K562 (cell line): Measurements from ENCODE around the gene TRMT1L. TPM values are rescaled to one million over a fixed set of nuclear protein-coding genes. Genes with fewer than 3 reads are reported as not detected.

Experiments
- EGR1 ChIP-seq: fragments of 450-650 bp; conservative IDR thresholded peaks from 2 replicates; pipeline ENCODE4 v1.6.1; 2017; ENCODE audit warnings: mild to moderate bottlenecking
- HIVEP1 ChIP-seq: fragments of 250-450 bp; sonication (Bioruptor Pico); IDR thresholded peaks from 2 replicates; pipeline ENCODE4 v1.4.0; 2020; ENCODE audit warnings: mild to moderate bottlenecking
- MTA2 ChIP-seq: fragments of 450-650 bp; IDR thresholded peaks from 2 replicates; pipeline ENCODE4 v1.6.1; 2016; ENCODE audit warnings: low read depth
- NONO ChIP-seq, 2 experiments: fragments of 200-400 bp in 1 of 2; fragments of 450-650 bp in 1 of 2; formaldehyde crosslinking in 1 of 2; IDR thresholded peaks; 2 replicates each; pipeline ENCODE4 v1.6.1; 2017; ENCODE audit warnings: low read depth in 2 of 2, mild to moderate bottlenecking in 2 of 2, moderate library complexity in 2 of 2, low read length in 1 of 2
- SPI1 ChIP-seq: IDR thresholded peaks from 2 replicates; pipeline ENCODE4 v1.6.1; 2011; ENCODE audit warnings: low read depth, low read length, control low read depth, borderline replicate concordance
- TAF15 ChIP-seq: fragments of 200-400 bp; formaldehyde crosslinking; IDR thresholded peaks from 2 replicates; pipeline ENCODE4 v1.6.1; 2017; ENCODE audit warnings: mild to moderate bottlenecking, low read depth, low read length, moderate library complexity
- TCF3 ChIP-seq: sonication (generic); formaldehyde crosslinking; IDR thresholded peaks from 2 replicates; pipeline ENCODE4 v1.4.0; 2020; ENCODE audit warnings: mild to moderate bottlenecking, missing genetic modification reagents
- TEAD2 ChIP-seq: fragments of 450-650 bp; IDR thresholded peaks from 2 replicates; pipeline ENCODE4 v1.6.1; 2016; ENCODE audit warnings: missing genetic modification characterization, control low read depth, missing compliant biosample characterization
- ZNF165 ChIP-seq: fragments of 250-450 bp; sonication (Bioruptor Pico); IDR thresholded peaks from 2 replicates; pipeline ENCODE4 v1.4.0; 2020; ENCODE audit warnings: borderline replicate concordance
- ZNF23 ChIP-seq: fragments of 250-450 bp; sonication (Bioruptor Pico); IDR thresholded peaks from 2 replicates; pipeline ENCODE4 v1.4.0; 2020; ENCODE audit warnings: mild to moderate bottlenecking
- polyA plus RNA-seq, 8 experiments: library from polyadenylated mRNA; depleted of rRNA in 4 of 8; stranded (reverse) in 5 of 8; unstranded in 3 of 8; fragments of >200 nt; fragmentation: Nextera tagmentation in 2 of 8; fragmentation: Illumina TruSeq in 1 of 8; extraction: Ambion mirVana in 2 of 8; extraction: Trizol in 1 of 8; gene quantifications; 2 replicates each; pipeline versions ENCODE4 v1.2.1 to v1.2.3, GENCODE V29; 2011 to 2014; ENCODE audit warnings: inconsistent platforms in 1 of 8, missing spikeins in 1 of 8
- total RNA-seq, 7 experiments: library from RNA; depleted of rRNA in 6 of 7; stranded (reverse); fragments of >200 nt in 6 of 7; fragmentation: Illumina TruSeq in 2 of 7; extraction: Trizol in 2 of 7; gene quantifications; 2 replicates each; pipeline versions ENCODE4 v1.2.1 to v1.2.3, GENCODE V29; 2011 to 2021; ENCODE audit warnings: low replicate concordance in 1 of 7
- TF ChIP-seq, protein P1 (sequence below): sonication (generic); formaldehyde crosslinking; IDR thresholded peaks from 2 replicates; pipeline ENCODE4 v1.8.0; 2023; ENCODE audit warnings: missing genetic modification reagents, mild to moderate bottlenecking, borderline replicate concordance
- TF ChIP-seq, protein P2 (sequence below): fragments of 450-650 bp; IDR thresholded peaks from 2 replicates; pipeline ENCODE4 v1.6.1; 2016; ENCODE audit warnings: mild to moderate bottlenecking, moderate library complexity

The TRMT1L gene
- total and polyA plus RNA-seq, 9 of the 15 experiments (the other 6 are each of a cell fraction or from before 2014, with no cell fraction given) = 6.4 to 88.9 (median 32.9) TPM

DNA sequence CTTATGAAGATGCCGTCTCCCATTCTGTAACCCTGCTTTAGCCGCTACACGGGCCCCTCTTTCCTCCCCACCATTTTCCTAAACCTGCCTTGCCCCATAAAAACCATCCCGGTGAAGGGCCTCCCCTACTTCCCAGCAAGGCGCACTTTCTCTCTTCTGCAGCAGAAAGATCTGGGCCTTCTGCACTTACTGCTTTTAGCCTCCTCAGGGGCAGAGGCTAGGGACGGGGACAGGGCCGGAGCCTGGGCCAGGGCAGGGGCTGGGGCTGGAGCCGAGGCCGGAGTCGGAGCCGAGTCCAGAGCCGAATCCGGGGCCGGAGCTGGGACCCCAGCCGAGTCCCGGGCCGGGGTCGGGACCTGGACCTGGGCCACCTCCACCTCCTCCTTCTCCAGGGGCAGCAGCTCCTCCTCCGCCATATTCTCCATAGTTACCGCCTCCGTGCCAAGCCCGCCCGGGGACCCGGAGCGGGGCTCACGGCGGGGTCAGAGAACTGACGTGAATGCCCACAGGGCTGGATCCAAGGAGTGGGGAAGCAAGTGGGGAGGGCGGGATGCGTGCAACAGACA is 382 bp downstream of the TRMT1L start (continued):
- TF ChIP-seq, protein P1, sequence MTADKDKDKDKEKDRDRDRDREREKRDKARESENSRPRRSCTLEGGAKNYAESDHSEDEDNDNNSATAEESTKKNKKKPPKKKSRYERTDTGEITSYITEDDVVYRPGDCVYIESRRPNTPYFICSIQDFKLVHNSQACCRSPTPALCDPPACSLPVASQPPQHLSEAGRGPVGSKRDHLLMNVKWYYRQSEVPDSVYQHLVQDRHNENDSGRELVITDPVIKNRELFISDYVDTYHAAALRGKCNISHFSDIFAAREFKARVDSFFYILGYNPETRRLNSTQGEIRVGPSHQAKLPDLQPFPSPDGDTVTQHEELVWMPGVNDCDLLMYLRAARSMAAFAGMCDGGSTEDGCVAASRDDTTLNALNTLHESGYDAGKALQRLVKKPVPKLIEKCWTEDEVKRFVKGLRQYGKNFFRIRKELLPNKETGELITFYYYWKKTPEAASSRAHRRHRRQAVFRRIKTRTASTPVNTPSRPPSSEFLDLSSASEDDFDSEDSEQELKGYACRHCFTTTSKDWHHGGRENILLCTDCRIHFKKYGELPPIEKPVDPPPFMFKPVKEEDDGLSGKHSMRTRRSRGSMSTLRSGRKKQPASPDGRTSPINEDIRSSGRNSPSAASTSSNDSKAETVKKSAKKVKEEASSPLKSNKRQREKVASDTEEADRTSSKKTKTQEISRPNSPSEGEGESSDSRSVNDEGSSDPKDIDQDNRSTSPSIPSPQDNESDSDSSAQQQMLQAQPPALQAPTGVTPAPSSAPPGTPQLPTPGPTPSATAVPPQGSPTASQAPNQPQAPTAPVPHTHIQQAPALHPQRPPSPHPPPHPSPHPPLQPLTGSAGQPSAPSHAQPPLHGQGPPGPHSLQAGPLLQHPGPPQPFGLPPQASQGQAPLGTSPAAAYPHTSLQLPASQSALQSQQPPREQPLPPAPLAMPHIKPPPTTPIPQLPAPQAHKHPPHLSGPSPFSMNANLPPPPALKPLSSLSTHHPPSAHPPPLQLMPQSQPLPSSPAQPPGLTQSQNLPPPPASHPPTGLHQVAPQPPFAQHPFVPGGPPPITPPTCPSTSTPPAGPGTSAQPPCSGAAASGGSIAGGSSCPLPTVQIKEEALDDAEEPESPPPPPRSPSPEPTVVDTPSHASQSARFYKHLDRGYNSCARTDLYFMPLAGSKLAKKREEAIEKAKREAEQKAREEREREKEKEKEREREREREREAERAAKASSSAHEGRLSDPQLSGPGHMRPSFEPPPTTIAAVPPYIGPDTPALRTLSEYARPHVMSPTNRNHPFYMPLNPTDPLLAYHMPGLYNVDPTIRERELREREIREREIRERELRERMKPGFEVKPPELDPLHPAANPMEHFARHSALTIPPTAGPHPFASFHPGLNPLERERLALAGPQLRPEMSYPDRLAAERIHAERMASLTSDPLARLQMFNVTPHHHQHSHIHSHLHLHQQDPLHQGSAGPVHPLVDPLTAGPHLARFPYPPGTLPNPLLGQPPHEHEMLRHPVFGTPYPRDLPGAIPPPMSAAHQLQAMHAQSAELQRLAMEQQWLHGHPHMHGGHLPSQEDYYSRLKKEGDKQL = 0 out of 2 replicates have a peak, but pooled peaks have one; percentile 17
- no peak for TF ChIP-seq TAF15
- peak; percentile 21; the same call in 1 of the 2 replicates for TF ChIP-seq ZNF165 (CRISPR knock-in tag)
- TF ChIP-seq EGR1 = no peak
- no peak for TF ChIP-seq ZNF23 (CRISPR knock-in tag)
- TF ChIP-seq, protein P2, sequence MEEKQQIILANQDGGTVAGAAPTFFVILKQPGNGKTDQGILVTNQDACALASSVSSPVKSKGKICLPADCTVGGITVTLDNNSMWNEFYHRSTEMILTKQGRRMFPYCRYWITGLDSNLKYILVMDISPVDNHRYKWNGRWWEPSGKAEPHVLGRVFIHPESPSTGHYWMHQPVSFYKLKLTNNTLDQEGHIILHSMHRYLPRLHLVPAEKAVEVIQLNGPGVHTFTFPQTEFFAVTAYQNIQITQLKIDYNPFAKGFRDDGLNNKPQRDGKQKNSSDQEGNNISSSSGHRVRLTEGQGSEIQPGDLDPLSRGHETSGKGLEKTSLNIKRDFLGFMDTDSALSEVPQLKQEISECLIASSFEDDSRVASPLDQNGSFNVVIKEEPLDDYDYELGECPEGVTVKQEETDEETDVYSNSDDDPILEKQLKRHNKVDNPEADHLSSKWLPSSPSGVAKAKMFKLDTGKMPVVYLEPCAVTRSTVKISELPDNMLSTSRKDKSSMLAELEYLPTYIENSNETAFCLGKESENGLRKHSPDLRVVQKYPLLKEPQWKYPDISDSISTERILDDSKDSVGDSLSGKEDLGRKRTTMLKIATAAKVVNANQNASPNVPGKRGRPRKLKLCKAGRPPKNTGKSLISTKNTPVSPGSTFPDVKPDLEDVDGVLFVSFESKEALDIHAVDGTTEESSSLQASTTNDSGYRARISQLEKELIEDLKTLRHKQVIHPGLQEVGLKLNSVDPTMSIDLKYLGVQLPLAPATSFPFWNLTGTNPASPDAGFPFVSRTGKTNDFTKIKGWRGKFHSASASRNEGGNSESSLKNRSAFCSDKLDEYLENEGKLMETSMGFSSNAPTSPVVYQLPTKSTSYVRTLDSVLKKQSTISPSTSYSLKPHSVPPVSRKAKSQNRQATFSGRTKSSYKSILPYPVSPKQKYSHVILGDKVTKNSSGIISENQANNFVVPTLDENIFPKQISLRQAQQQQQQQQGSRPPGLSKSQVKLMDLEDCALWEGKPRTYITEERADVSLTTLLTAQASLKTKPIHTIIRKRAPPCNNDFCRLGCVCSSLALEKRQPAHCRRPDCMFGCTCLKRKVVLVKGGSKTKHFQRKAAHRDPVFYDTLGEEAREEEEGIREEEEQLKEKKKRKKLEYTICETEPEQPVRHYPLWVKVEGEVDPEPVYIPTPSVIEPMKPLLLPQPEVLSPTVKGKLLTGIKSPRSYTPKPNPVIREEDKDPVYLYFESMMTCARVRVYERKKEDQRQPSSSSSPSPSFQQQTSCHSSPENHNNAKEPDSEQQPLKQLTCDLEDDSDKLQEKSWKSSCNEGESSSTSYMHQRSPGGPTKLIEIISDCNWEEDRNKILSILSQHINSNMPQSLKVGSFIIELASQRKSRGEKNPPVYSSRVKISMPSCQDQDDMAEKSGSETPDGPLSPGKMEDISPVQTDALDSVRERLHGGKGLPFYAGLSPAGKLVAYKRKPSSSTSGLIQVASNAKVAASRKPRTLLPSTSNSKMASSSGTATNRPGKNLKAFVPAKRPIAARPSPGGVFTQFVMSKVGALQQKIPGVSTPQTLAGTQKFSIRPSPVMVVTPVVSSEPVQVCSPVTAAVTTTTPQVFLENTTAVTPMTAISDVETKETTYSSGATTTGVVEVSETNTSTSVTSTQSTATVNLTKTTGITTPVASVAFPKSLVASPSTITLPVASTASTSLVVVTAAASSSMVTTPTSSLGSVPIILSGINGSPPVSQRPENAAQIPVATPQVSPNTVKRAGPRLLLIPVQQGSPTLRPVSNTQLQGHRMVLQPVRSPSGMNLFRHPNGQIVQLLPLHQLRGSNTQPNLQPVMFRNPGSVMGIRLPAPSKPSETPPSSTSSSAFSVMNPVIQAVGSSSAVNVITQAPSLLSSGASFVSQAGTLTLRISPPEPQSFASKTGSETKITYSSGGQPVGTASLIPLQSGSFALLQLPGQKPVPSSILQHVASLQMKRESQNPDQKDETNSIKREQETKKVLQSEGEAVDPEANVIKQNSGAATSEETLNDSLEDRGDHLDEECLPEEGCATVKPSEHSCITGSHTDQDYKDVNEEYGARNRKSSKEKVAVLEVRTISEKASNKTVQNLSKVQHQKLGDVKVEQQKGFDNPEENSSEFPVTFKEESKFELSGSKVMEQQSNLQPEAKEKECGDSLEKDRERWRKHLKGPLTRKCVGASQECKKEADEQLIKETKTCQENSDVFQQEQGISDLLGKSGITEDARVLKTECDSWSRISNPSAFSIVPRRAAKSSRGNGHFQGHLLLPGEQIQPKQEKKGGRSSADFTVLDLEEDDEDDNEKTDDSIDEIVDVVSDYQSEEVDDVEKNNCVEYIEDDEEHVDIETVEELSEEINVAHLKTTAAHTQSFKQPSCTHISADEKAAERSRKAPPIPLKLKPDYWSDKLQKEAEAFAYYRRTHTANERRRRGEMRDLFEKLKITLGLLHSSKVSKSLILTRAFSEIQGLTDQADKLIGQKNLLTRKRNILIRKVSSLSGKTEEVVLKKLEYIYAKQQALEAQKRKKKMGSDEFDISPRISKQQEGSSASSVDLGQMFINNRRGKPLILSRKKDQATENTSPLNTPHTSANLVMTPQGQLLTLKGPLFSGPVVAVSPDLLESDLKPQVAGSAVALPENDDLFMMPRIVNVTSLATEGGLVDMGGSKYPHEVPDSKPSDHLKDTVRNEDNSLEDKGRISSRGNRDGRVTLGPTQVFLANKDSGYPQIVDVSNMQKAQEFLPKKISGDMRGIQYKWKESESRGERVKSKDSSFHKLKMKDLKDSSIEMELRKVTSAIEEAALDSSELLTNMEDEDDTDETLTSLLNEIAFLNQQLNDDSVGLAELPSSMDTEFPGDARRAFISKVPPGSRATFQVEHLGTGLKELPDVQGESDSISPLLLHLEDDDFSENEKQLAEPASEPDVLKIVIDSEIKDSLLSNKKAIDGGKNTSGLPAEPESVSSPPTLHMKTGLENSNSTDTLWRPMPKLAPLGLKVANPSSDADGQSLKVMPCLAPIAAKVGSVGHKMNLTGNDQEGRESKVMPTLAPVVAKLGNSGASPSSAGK = no peak
- 0 out of 2 replicates have a peak, but pooled peaks have one; percentile 51 for TF ChIP-seq HIVEP1 (CRISPR knock-in tag)
- TF ChIP-seq SPI1 = no peak
- TF ChIP-seq MTA2 = no peak
- TF ChIP-seq NONO (IDR thresholded peaks at IDR 0.05; ENCODE audit: low read depth in 2 of 2, low read length in 1 of 2) = no peak
- TF ChIP-seq TEAD2 (tag) = no peak
- peak; percentile 19; the same call in 1 of the 2 replicates for TF ChIP-seq TCF3 (CRISPR knock-in tag)
